Stimulated activated naive B cell treated with anti-CD40 and anti-IgM and Interleukin-4, amounts not matched to agents 10 μg/mL and 1 μg/mL and 100 μg/mL, for 72 hours (primary cell): ENCODE measurements around the gene PHYH.
"Not testable (repeated sequence)": the region's sequence is repeated elsewhere in the genome, so short reads cannot be mapped to it uniquely, and the experiment has no call there.

Source experiments
- ATAC-seq, 2 donors: fragments of 150-1000 bp; cut with Tn5 transposase; replicated peaks; 2 replicates each; pipeline ENCODE4 v1.10.0; 2021; ENCODE audit warnings: moderate library complexity in 1 of 2
- DNase-seq: peaks from one replicate; pipeline ENCODE4 v3.0.0; 2021
- H3K27ac Mint-ChIP-seq: one replicate; pipeline ENCODE4 v1.8.0; 2022; ENCODE audit warnings: mild to moderate bottlenecking, mixed read lengths
- H3K27me3 Mint-ChIP-seq, 2 donors: one replicate each; pipeline ENCODE4 v1.8.0; 2022; ENCODE audit warnings: mixed read lengths in 2 of 2
- H3K36me3 Mint-ChIP-seq, 2 donors: one replicate each; pipeline ENCODE4 v1.8.0; 2022; ENCODE audit warnings: mixed read lengths in 2 of 2, mild to moderate bottlenecking in 1 of 2
- H3K4me1 Mint-ChIP-seq, 2 donors: one replicate each; pipeline ENCODE4 v1.8.0; 2022; ENCODE audit warnings: mixed read lengths in 2 of 2, mild to moderate bottlenecking in 1 of 2
- H3K4me3 Mint-ChIP-seq, 2 donors: one replicate each; pipeline ENCODE4 v1.8.0; 2022; ENCODE audit warnings: mild to moderate bottlenecking in 2 of 2, mixed read lengths in 2 of 2, moderate library complexity in 1 of 2
- H3K9me3 Mint-ChIP-seq, 2 donors: one replicate each; pipeline ENCODE4 v1.8.0; 2022; ENCODE audit warnings: mixed read lengths in 2 of 2, mild to moderate bottlenecking in 1 of 2

Gene PHYH

DNA sequence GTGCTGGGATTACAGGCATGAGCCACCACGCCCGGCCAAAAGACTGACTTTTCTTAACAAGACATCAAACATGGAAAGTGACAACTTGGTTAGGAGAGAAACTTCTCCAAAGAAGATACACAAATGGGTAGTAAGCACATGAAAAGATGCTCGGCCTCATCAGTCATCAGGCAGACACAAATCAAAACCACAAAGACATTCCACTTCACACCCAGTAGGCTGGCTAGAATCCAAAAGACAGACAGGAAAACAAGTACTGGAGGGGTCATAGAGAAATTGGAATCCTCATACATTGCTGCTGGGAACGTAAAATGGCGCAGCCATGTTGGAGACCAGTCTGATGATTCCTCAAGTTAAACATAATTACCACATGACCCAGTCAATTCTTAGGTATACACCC lies 31.8 kb upstream of the PHYH start:
- DNase-seq, result no peak
- Mint-ChIP-seq H3K9me3 (no peaks in the 10 kb centered on the region), H3K27me3 (no peaks in the 10 kb centered on the region), H3K4me3 (no peak overlapping the region), H3K36me3 (peaks cover 44 to 60% of the 10 kb centered on the region in 2 donors), H3K4me1 (peaks cover 7 to 12% of the 10 kb centered on the region in 2 donors), H3K27ac (no peak overlapping the region)
- no peak for ATAC-seq

- H3K4me1 Mint-ChIP-seq, DNase-seq, H3K27me3 Mint-ChIP-seq, ATAC-seq, H3K4me3 Mint-ChIP-seq, H3K9me3 Mint-ChIP-seq, H3K27ac Mint-ChIP-seq: not testable (repeated sequence)
- peaks cover 42 to 59% of the 10 kb centered on the region in 2 donors for H3K36me3 Mint-ChIP-seq
Observed at GRCh38 chr10:13330980-13331379, 31.1 kb upstream of the PHYH start.

GRCh38 chr10:13329565-13329964 lies 29.7 kb upstream of the PHYH start:
- Mint-ChIP-seq H3K4me1 (peaks cover 0 to 4% of the 10 kb centered on the region in 2 donors), H3K27me3 (no peaks in the 10 kb centered on the region), H3K4me3 (no peak overlapping the region), H3K9me3 (no peaks in the 10 kb centered on the region), H3K36me3 (peaks cover 48 to 66% of the 10 kb centered on the region in 2 donors), H3K27ac (no peak overlapping the region)
- ATAC-seq, result no peak
- DNase-seq, result no peak

DNA sequence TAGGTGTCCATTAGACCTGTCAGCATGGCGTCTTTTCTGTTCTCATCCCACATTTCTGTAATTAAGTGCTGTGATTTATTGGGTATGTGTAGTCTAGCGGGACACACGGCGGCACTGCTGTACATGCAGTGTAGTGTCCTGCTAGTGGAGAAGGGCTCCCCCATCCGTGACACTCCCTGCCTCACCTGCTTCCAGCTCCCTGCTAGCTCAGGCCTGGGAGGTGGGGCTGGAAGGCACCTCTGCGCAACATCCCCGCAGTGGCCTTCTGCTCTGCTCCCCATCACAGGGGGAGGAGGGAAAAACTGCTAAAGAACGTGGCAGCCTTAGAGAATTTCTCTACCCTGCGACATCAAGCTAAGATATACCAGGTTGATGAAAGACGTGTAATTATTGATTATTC lies 28.7 kb upstream of the PHYH start:
- Mint-ChIP-seq H3K4me3 (no peak overlapping the region), H3K9me3 (no peaks in the 10 kb centered on the region), H3K36me3 (peaks cover 51 to 71% of the 10 kb centered on the region in 2 donors), H3K27me3 (no peaks in the 10 kb centered on the region), H3K27ac (no peak overlapping the region), H3K4me1 (peaks cover 0 to 4% of the 10 kb centered on the region in 2 donors)
- ATAC-seq (no peak), DNase-seq (no peak)

- ATAC-seq (no peak), DNase-seq (no peak)
- H3K36me3 Mint-ChIP-seq, result peaks cover 47 to 67% of the 10 kb centered on the region in 2 donors
- no peaks in the 10 kb centered on the region for H3K9me3 Mint-ChIP-seq
- no peaks in the 10 kb centered on the region for H3K27me3 Mint-ChIP-seq
- H3K4me1 Mint-ChIP-seq, result peaks cover 0 to 4% of the 10 kb centered on the region in 2 donors
- H3K4me3 Mint-ChIP-seq, result no peak overlapping the region
- H3K27ac Mint-ChIP-seq, result no peak overlapping the region
Observed at GRCh38 chr10:13328126-13328525, 28.3 kb upstream of the PHYH start.

- Mint-ChIP-seq H3K9me3 (no peaks in the 10 kb centered on the region), H3K27ac (no peak overlapping the region), H3K27me3 (no peaks in the 10 kb centered on the region), H3K36me3 (peaks cover 44 to 73% of the 10 kb centered on the region in 2 donors), H3K4me1 (peaks cover 0 to 4% of the 10 kb centered on the region in 2 donors), H3K4me3 (no peak overlapping the region)
- ATAC-seq, result no peak
- DNase-seq, result no peak
Observed at GRCh38 chr10:13327534-13327933, 27.7 kb upstream of the PHYH start.

DNA sequence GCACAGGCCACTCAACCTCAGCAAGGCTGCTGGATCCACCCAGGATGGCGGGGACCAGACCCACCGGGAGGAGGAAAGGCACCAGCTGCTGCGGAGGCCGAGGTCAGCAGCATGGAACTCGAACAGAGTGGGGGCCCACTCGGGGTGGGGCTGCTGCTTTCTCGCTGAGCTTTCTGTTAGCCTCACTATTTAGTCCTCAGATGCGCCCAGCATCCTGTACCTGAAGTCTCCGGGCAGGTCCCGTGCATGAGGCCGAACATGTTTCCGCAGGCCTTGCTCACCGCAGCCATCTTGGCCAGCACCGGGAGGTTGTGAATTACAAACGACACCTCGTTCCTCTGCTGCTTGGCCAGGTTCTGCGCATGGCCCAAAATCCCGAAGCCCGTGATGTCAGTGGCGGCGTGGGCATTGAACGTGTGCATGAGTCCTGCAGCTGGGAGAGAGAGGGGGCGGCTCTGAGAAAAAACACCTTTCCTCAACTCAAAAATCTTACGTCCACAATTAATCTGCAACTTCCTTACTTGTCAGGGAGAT lies 22.8 kb upstream of the PHYH start:
- ATAC-seq (no peak), DNase-seq (no peak)
- H3K4me1 Mint-ChIP-seq, result peaks cover 0 to 4% of the 10 kb centered on the region in 2 donors
- no peaks in the 10 kb centered on the region for H3K27me3 Mint-ChIP-seq
- H3K27ac Mint-ChIP-seq, result no peak overlapping the region
- no peaks in the 10 kb centered on the region for H3K9me3 Mint-ChIP-seq
- peaks cover 27 to 51% of the 10 kb centered on the region in 2 donors for H3K36me3 Mint-ChIP-seq
- H3K4me3 Mint-ChIP-seq, result no peak overlapping the region

- DNase-seq, result no peak
- no peaks in the 10 kb centered on the region for H3K9me3 Mint-ChIP-seq
- no peak overlapping the region for H3K27ac Mint-ChIP-seq
- no peaks in the 10 kb centered on the region for H3K27me3 Mint-ChIP-seq
- peaks cover 0 to 4% of the 10 kb centered on the region in 2 donors for H3K4me1 Mint-ChIP-seq
- no peak for ATAC-seq
- H3K36me3 Mint-ChIP-seq, result peaks cover 27 to 50% of the 10 kb centered on the region in 2 donors
- H3K4me3 Mint-ChIP-seq, result no peak overlapping the region
Observed at GRCh38 chr10:13321576-13321975, 21.7 kb upstream of the PHYH start.

DNA sequence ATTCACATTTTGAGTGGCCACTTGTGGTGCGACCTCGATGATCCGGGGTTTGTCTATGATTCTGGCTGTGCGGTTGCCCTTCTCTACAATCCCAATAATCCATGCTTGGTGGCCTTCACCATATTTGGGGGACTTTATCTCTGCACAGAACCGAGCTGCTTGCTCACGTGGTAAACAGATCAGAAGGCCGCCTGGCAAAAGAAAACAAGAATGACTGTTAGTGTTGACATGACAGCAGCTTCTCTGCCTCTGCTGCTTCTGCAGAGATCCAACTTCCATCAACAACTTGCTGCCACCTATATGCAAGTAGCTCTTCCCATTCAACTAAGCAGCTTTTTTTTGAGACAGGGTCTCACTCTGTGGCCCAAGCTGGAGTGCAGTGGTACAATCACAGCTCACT lies 19.3 kb upstream of the PHYH start:
- H3K9me3 Mint-ChIP-seq, result no peaks in the 10 kb centered on the region
- no peak overlapping the region for H3K4me3 Mint-ChIP-seq
- H3K27me3 Mint-ChIP-seq, result no peaks in the 10 kb centered on the region
- DNase-seq, result no peak
- ATAC-seq, result no peak
- no peaks in the 10 kb centered on the region for H3K4me1 Mint-ChIP-seq
- peaks cover 16 to 32% of the 10 kb centered on the region in 2 donors for H3K36me3 Mint-ChIP-seq
- no peak overlapping the region for H3K27ac Mint-ChIP-seq

- peaks cover 12 to 22% of the 10 kb centered on the region in 2 donors for H3K36me3 Mint-ChIP-seq
- H3K27ac Mint-ChIP-seq, result no peak overlapping the region
- no peaks in the 10 kb centered on the region for H3K9me3 Mint-ChIP-seq
- no peak for ATAC-seq
- no peaks in the 10 kb centered on the region for H3K4me1 Mint-ChIP-seq
- H3K4me3 Mint-ChIP-seq, result no peak overlapping the region
- no peaks in the 10 kb centered on the region for H3K27me3 Mint-ChIP-seq
- no peak for DNase-seq
Observed at GRCh38 chr10:13317474-13317873, 17.6 kb upstream of the PHYH start.

- ATAC-seq, result no peak
- no peak overlapping the region for H3K4me3 Mint-ChIP-seq
Observed at GRCh38 chr10:13316635-13317311, 16.9 kb upstream of the PHYH start.

DNA sequence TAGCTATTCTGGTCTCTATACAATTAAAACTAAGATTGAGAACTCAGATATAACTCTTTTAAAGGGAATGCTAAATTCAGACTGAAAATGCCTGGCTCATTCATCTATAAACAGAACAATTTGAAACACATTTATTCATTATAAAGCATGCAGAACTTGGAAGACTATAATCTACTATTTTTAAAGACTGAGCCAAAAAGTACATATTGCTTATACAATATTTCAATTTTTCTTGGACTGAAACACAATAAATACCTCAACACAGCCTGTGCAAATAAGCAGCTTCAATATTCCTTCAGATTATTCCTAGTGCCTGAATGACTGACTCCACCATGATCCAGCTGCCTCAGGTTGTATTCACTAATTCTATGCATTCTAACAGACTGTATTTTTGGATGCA lies 15.5 kb upstream of the PHYH start:
- DNase-seq, result no peak
- Mint-ChIP-seq H3K27ac (no peak overlapping the region), H3K27me3 (no peaks in the 10 kb centered on the region), H3K9me3 (no peaks in the 10 kb centered on the region), H3K36me3 (peaks cover 5 to 13% of the 10 kb centered on the region in 2 donors), H3K4me1 (no peaks in the 10 kb centered on the region), H3K4me3 (no peak overlapping the region)
- ATAC-seq, result no peak

More at GRCh38 chr10:13316635-13317311, 16.9 kb upstream of the PHYH start:
- Mint-ChIP-seq H3K27me3 (no peaks in the 10 kb centered on the region), H3K27ac (no peak overlapping the region), H3K9me3 (no peaks in the 10 kb centered on the region), H3K36me3 (peaks cover 9 to 18% of the 10 kb centered on the region in 2 donors), H3K4me1 (no peaks in the 10 kb centered on the region)
- no peak for DNase-seq

DNA sequence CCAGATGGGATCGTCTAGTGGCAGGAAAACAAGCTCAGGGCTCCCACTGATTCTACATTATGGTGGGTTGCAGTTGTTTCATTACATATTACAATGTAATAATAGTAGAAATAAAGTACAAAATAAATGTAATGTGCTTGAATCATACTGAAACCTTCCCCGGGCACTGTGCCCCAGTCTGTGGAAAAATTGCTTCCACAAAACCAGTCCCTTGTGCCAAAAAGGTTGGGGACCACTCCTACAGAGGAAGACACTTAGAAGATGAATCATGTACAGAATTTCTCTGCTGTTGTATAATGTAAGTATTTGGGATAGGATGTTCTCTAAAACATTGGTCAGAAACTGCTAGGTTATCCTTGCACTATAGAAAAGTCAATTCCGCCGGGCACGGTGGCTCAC lies 11.3 kb upstream of the PHYH start:
- Mint-ChIP-seq H3K4me3 (no peak overlapping the region), H3K4me1 (no peaks in the 10 kb centered on the region), H3K27ac (no peak overlapping the region), H3K27me3 (no peaks in the 10 kb centered on the region), H3K36me3 (peaks cover 0 to 5% of the 10 kb centered on the region in 2 donors), H3K9me3 (no peaks in the 10 kb centered on the region)
- DNase-seq (no peak), ATAC-seq (no peak)

DNA sequence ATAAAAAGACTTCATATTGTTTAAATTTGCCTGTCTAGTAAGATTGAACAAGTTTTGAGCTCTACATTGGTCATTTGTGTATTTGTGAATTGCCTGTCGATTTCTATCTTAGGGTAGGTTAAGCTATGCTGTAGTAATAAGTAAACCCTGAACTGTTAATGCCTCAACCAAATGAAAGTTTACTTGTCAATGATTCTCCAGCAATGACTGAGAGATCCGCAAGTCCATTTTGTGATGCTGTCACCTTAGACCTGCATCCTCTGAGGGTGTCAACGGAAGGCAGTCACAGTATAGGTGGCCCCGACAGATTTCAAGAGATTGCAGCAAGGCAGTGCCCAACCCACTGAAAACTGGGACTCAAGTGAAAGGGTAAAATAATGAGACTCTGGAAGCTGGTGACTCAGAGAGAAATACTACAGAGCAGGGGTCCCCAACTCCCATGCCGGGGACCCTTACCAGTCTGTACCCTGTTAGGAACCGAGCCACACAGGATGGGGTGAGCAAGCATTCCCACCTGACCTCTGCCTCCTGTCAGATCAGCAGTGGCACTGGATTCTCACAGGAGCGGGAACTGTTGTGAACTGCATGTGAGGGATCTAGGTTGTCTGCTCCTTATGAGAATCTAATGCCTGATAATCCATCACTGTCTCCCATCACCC lies 10.8 kb upstream of the PHYH start:
- Mint-ChIP-seq H3K4me3 (no peak overlapping the region), H3K27ac (no peak overlapping the region)
- DNase-seq, result no peak

DNA sequence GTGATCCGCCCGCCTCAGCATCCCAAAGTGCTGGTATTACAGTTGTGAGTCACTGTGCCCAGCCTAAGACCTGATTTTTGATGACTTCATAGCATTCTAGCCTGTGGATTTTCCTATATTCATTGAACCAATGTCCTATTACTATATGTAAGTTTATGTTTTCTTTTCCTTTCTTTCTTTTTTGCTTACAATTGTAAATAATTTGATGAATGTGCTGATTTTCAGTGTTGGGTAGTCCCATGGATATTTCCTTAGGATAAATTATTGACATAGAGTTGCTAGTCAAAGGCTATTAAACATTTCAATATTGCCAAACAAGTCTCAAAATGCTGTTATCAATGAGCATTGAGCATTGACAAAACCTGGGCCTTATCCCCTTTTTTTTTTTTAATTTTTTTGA lies 9.9 kb upstream of the PHYH start:
- H3K27me3 Mint-ChIP-seq, result no peaks in the 10 kb centered on the region
- no peaks in the 10 kb centered on the region for H3K9me3 Mint-ChIP-seq
- H3K36me3 Mint-ChIP-seq, result peaks cover 3 to 4% of the 10 kb centered on the region in 2 donors
- no peak for ATAC-seq
- no peak overlapping the region for H3K27ac Mint-ChIP-seq
- H3K4me1 Mint-ChIP-seq, result no peaks in the 10 kb centered on the region
- H3K4me3 Mint-ChIP-seq, result no peak overlapping the region
- no peak for DNase-seq

More for the DNA sequence above, 10.8 kb upstream of the PHYH start:
- H3K9me3 Mint-ChIP-seq, result no peaks in the 10 kb centered on the region
- no peak for ATAC-seq
- H3K36me3 Mint-ChIP-seq, result peaks cover 3 to 4% of the 10 kb centered on the region in 2 donors
- H3K4me1 Mint-ChIP-seq, result no peaks in the 10 kb centered on the region
- H3K27me3 Mint-ChIP-seq, result no peaks in the 10 kb centered on the region
